MM.1S (cell line): ENCODE results near the gene RPL36AL.

Experiments used
- EZH2 ChIP-seq: fragments of 300-600 bp; sonication (generic); optimal IDR thresholded peaks from 2 replicates; pipeline ENCODE3; 2017; ENCODE audit warnings: low read depth, mild to moderate bottlenecking, antibody characterized with exemption, low read length, mixed read lengths
- TF ChIP-seq, protein P1 (sequence below): fragments of 300-600 bp; sonication (generic); IDR thresholded peaks from 2 replicates; pipeline ENCODE4 v1.5.1; 2016; ENCODE audit warnings: antibody characterized with exemption, low read length, mixed read lengths

GRCh38 chr14:49593016-49593415, 27.4 kb downstream of the RPL36AL start:
- TF ChIP-seq, protein P1, sequence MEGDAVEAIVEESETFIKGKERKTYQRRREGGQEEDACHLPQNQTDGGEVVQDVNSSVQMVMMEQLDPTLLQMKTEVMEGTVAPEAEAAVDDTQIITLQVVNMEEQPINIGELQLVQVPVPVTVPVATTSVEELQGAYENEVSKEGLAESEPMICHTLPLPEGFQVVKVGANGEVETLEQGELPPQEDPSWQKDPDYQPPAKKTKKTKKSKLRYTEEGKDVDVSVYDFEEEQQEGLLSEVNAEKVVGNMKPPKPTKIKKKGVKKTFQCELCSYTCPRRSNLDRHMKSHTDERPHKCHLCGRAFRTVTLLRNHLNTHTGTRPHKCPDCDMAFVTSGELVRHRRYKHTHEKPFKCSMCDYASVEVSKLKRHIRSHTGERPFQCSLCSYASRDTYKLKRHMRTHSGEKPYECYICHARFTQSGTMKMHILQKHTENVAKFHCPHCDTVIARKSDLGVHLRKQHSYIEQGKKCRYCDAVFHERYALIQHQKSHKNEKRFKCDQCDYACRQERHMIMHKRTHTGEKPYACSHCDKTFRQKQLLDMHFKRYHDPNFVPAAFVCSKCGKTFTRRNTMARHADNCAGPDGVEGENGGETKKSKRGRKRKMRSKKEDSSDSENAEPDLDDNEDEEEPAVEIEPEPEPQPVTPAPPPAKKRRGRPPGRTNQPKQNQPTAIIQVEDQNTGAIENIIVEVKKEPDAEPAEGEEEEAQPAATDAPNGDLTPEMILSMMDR = no peak
- TF ChIP-seq EZH2 = no peak
